Measurements from ENCODE around the gene AHCTF1. TPM values are rescaled to one million over a fixed set of nuclear protein-coding genes. Genes with fewer than 3 reads are reported as not detected.

Gene AHCTF1
- total and polyA plus RNA-seq, 9 of the 15 experiments (the other 6 are each of a cell fraction or from before 2014, with no cell fraction given) = 9.4 to 102 (median 47.6) TPM

- TF ChIP-seq MNT (conservative IDR thresholded peaks at IDR 0.05) = 0 out of 4 replicates have a peak, but pooled peaks of 1 of the 2 experiments have one; percentile 26
- peak; percentile 82 for TF ChIP-seq ZBTB33 (CRISPR knock-in tag; IDR thresholded peaks at IDR 0.05)
- no peak for TF ChIP-seq EGR1 (conservative IDR thresholded peaks at IDR 0.05)
- no peak for TF ChIP-seq ETV5 (CRISPR knock-in tag; IDR thresholded peaks at IDR 0.05; ENCODE audit: low read depth)
- peak; percentile 30 to 79 for TF ChIP-seq RAD21 (CRISPR knock-in tag; conservative IDR thresholded peaks at IDR 0.05 in 1 of 2, IDR thresholded peaks at IDR 0.05 in 1 of 2)
- peak; percentile 92 for TF ChIP-seq DACH1 (IDR thresholded peaks at IDR 0.05; ENCODE audit: partially characterized antibody)
- TF ChIP-seq ZNF431 (CRISPR knock-in tag; IDR thresholded peaks at IDR 0.05) = no peak
- no peak for TF ChIP-seq ZNF197 (CRISPR knock-in tag; IDR thresholded peaks at IDR 0.05; ENCODE audit: low read depth)
Observed at GRCh38 chr1:246907472-246907871, 24.3 kb downstream of the AHCTF1 start (continued).

Data from K562 (cell line).